Mammary epithelial cell (primary cell): ENCODE results near the gene TMEM151A.

Experiments used
- EZH2 ChIP-seq: IDR thresholded peaks from 2 replicates; pipeline ENCODE4 v1.6.1; 2012; ENCODE audit warnings: low read length, inconsistent platforms, borderline replicate concordance
- TF ChIP-seq, protein P1 (sequence below), 2 donors: IDR thresholded peaks in 1 of 2; conservative IDR thresholded peaks in 1 of 2; 2 replicates each; pipeline ENCODE4 v1.5.1; 2011 to 2012; ENCODE audit warnings: inconsistent platforms in 2 of 2, low read length in 2 of 2, mild to moderate bottlenecking in 2 of 2, control low read depth in 1 of 2, low read depth in 1 of 2; ENCODE audit not compliant: insufficient read depth in 1 of 2; ENCODE audit errors: extremely low read depth in 1 of 2

DNA sequence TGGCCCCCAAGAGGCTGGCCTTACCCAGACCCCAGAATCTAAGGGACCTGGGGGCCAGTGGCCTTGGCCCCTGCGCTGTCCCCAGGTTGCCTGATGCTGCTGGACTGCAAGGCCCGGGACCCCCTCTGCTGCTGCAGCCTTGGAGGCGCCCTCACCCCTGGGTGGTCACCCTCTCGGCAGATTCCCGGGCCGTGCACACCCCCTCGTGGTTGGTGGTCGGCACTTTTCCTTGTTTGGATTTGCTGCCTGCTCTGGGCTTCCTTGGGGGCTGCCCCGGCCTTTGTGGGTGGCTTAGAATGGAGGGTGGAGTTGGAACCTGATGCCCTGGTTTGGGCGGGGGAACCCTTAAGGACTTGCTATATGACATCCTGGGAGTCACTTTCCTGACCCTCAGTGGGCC, 39.2 kb downstream of the TMEM151A start:
- TF ChIP-seq, protein P1, sequence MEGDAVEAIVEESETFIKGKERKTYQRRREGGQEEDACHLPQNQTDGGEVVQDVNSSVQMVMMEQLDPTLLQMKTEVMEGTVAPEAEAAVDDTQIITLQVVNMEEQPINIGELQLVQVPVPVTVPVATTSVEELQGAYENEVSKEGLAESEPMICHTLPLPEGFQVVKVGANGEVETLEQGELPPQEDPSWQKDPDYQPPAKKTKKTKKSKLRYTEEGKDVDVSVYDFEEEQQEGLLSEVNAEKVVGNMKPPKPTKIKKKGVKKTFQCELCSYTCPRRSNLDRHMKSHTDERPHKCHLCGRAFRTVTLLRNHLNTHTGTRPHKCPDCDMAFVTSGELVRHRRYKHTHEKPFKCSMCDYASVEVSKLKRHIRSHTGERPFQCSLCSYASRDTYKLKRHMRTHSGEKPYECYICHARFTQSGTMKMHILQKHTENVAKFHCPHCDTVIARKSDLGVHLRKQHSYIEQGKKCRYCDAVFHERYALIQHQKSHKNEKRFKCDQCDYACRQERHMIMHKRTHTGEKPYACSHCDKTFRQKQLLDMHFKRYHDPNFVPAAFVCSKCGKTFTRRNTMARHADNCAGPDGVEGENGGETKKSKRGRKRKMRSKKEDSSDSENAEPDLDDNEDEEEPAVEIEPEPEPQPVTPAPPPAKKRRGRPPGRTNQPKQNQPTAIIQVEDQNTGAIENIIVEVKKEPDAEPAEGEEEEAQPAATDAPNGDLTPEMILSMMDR (conservative IDR thresholded peaks at IDR 0.05 in 1 of 2, IDR thresholded peaks at IDR 0.05 in 1 of 2; ENCODE audit: extremely low read depth in 1 of 2, insufficient read depth in 1 of 2, low read depth in 1 of 2, low read length in 2 of 2), result no peak
- no peak for TF ChIP-seq EZH2
